Heart left ventricle (tissue), 13 donors: ENCODE measurements around the gene SH3RF3.

ENCODE experiments used
- POLR2A ChIP-seq, 2 donors: fragments of 450-650 bp; IDR thresholded peaks; one replicate each; pipeline ENCODE4 v1.6.1; 2017; ENCODE audit warnings: antibody characterized with exemption in 2 of 2, mild to moderate bottlenecking in 2 of 2, moderate library complexity in 2 of 2
- TF ChIP-seq, protein P1 (sequence below), 12 donors: fragments of 200-600 bp; sonication (generic) in 4 of 12; IDR thresholded peaks; one replicate each; pipeline versions ENCODE4 v1.5.0 to v1.8.0; 2018 to 2022; ENCODE audit warnings: antibody characterized with exemption in 12 of 12, mild to moderate bottlenecking in 5 of 12
- donor health status: ischemic (EF 13 %, LVEDD 7.1; RV severe dilation, severe dysfunction).
- donor health status: DM: no; HTN: yes; CAD: no.
- donor health status: DM: no; HTN: no; CAD: no.
- donor health status: ischemic (EF 25% LVEDD 6.9; RV normal size, moderate dysfunction).
- donor health status: ischemic (EF 25% LVEDD 5.7; RV mildly dilated, moderate dysfunction).
- donor health status: ischemic (EF 35%, LVEDD 5.7; RV mildly dilated, moderate dysfunction).
- donor health status: nonischemic (EF 11% LVEDD 7.7; RV severe dilation, severe dysfunction).
- donor health status: DM: yes; HTN: yes; CAD: no.
- donor health status: PGD.
- donor health status: ischemic (EF 29% LVEDD 5.4; RV normal size, mild dysfunction).
- donor health status: nonischemic (EF 23%, LVEDD 6.1; RV moderate dilation, normal function).

DNA sequence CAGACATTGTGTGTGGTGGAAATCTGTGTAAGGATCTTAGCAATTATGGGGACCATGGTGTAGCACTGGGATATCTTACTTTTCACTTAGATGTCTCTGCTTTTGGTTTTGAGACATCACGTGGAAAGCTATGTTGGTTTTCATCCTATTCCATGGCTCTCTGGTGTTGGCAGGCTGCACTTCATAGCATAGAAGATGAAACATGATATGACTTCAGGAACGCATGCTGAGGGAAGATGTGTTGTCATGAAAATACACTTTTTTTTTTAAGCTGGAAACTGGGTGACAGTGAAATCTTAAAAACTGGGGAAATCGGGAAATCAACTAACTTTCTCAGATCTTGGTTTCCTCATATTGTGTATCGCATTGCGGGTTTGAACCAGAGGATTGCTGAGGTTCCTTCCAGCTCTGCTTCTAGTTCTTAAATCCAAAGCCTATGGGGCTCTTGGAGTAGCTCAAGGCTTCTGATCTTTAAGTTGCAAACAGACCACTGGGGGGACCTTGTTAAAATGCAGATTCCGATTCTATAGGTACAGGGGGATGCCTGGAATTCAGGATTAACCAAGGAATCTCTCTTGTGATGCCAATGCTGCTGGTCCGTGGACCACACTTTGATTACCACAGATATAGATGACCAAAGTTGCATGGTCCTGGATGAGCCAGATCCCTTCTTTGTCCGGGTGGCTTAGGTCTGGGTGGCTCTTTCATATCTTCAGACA lies 160.7 kb downstream of the SH3RF3 start:
- no peak for TF ChIP-seq POLR2A (IDR thresholded peaks at IDR 0.05)
- TF ChIP-seq, protein P1, sequence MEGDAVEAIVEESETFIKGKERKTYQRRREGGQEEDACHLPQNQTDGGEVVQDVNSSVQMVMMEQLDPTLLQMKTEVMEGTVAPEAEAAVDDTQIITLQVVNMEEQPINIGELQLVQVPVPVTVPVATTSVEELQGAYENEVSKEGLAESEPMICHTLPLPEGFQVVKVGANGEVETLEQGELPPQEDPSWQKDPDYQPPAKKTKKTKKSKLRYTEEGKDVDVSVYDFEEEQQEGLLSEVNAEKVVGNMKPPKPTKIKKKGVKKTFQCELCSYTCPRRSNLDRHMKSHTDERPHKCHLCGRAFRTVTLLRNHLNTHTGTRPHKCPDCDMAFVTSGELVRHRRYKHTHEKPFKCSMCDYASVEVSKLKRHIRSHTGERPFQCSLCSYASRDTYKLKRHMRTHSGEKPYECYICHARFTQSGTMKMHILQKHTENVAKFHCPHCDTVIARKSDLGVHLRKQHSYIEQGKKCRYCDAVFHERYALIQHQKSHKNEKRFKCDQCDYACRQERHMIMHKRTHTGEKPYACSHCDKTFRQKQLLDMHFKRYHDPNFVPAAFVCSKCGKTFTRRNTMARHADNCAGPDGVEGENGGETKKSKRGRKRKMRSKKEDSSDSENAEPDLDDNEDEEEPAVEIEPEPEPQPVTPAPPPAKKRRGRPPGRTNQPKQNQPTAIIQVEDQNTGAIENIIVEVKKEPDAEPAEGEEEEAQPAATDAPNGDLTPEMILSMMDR (IDR thresholded peaks at IDR 0.05), result no peak
